HepG2 (cell line): ENCODE data around the gene NTM. TPM values are rescaled to one million over a fixed set of nuclear protein-coding genes. Genes with fewer than 3 reads are reported as not detected.

Experiments
- ATAC-seq: fragments of 200-7000 bp; cut with Tn5 transposase; 3 replicates; pipeline ENCODE4 v1.9.1; 2020; ENCODE audit warnings: mild to moderate bottlenecking, moderate library complexity
- BruUV-seq: library from RNA; stranded (reverse); fragments of 400-500 nt; replicated peaks from 2 replicates; lab custom pipeline; 2021; lab: Mats Ljungman, UMichigan
- CTCF ChIA-PET: fragments of 300-600 bp; formaldehyde crosslinking; extraction: SDS; loops from one replicate; lab custom pipeline; 2021; ENCODE audit warnings: low total read pairs, inconsistent platforms, low intra/inter-chr PET ratio; lab: Yijun Ruan, JAX
- POLR2A ChIA-PET: fragments of 350-600 bp; sonication (Branson Sonifier 250); formaldehyde crosslinking; loops from one replicate; lab custom pipeline; 2020; ENCODE audit warnings: antibody characterized with exemption, inconsistent platforms; lab: Yijun Ruan, JAX
- DNase-seq: peaks from one replicate; pipeline ENCODE4 v3.0.0-alpha.2; 2015; ENCODE audit warnings: low spot score
- FAIRE-seq: peaks from 3 replicates; lab custom pipeline; 2011; peaks lifted over from hg19 to GRCh38; lab: Jason Lieb, UNC
- H2AFZ ChIP-seq: one replicate; pipeline ENCODE4 v1.6.1; 2011; ENCODE audit warnings: low read length, inconsistent platforms
- H3K27ac ChIP-seq: fragments of 300-600 bp; 3 replicates; pipeline ENCODE4 v1.8.0; 2011; ENCODE audit warnings: mixed run types, mild to moderate bottlenecking, mixed read lengths, low read length, inconsistent platforms; ENCODE audit not compliant: insufficient read depth; ENCODE audit errors: extremely low read length
- H3K27me3 ChIP-seq, 2 experiments: fragments of 200-600 bp in 1 of 2; 2 replicates in 1 of 2; 3 replicates in 1 of 2; pipeline versions ENCODE4 v1.6.0 to v1.8.0; 2011; ENCODE audit warnings: low read length in 2 of 2, mild to moderate bottlenecking in 2 of 2, moderate library complexity in 2 of 2, inconsistent platforms in 1 of 2; ENCODE audit not compliant: insufficient read depth in 2 of 2, control insufficient read depth in 1 of 2
- H3K36me3 ChIP-seq, 2 experiments: fragments of 200-600 bp in 1 of 2; replicated peaks in 1 of 2; 2 replicates in 1 of 2; 3 replicates in 1 of 2; pipeline versions ENCODE4 v1.5.1 to v1.8.0; 2011; ENCODE audit warnings: low read length in 2 of 2, inconsistent platforms in 1 of 2; ENCODE audit not compliant: insufficient read depth in 2 of 2, control insufficient read depth in 1 of 2
- H3K4me1 ChIP-seq: 2 replicates; pipeline ENCODE4 v1.5.1; 2012; ENCODE audit warnings: low read length, inconsistent platforms; ENCODE audit not compliant: insufficient read depth
- H3K4me2 ChIP-seq: 2 replicates; pipeline ENCODE4 v1.6.0; 2011; ENCODE audit warnings: low read depth, low read length, inconsistent platforms
- H3K4me3 ChIP-seq, 3 experiments: fragments of 200-600 bp in 1 of 3; sonication (generic), shearing (Covaris generic) in 1 of 3; replicated peaks in 1 of 3; 2 replicates each; pipeline ENCODE4 v1.5.1; 2011 to 2016; ENCODE audit warnings: low read length in 3 of 3, inconsistent platforms in 2 of 3, low read depth in 2 of 3, mild to moderate bottlenecking in 2 of 3, control low read depth in 1 of 3, mixed read lengths in 1 of 3; ENCODE audit not compliant: insufficient read depth in 1 of 3
- H3K79me2 ChIP-seq: one replicate; pipeline ENCODE4 v1.6.1; 2011; ENCODE audit warnings: low read length, inconsistent platforms; ENCODE audit not compliant: insufficient read depth
- H3K9ac ChIP-seq: 2 replicates; pipeline ENCODE4 v1.6.0; 2011; ENCODE audit warnings: mild to moderate bottlenecking, low read depth, low read length, inconsistent platforms; ENCODE audit not compliant: insufficient read depth
- H3K9me3 ChIP-seq: 2 replicates; pipeline ENCODE4 v1.5.1; 2012; ENCODE audit warnings: mild to moderate bottlenecking, low read length
- H4K20me1 ChIP-seq: 2 replicates; pipeline ENCODE4 v1.6.0; 2011; ENCODE audit warnings: inconsistent platforms, mild to moderate bottlenecking, low read length, moderate library complexity; ENCODE audit not compliant: insufficient read depth
- FOXK2 ChIP-seq: fragments of 450-650 bp; IDR thresholded peaks from 2 replicates; pipeline ENCODE4 v1.6.1; 2016
- NFE2L2 ChIP-seq: fragments of 150-350 bp; IDR thresholded peaks from 2 replicates; pipeline ENCODE4 v1.6.1; 2014; ENCODE audit warnings: low read length
- ZFP36 ChIP-seq: fragments of 150-350 bp; IDR thresholded peaks from 2 replicates; pipeline ENCODE4 v1.6.1; 2018; ENCODE audit warnings: borderline replicate concordance, low read length, low read depth; ENCODE audit not compliant: partially characterized antibody
- ZNF816 ChIP-seq: sonication (generic); formaldehyde crosslinking; IDR thresholded peaks from 2 replicates; pipeline ENCODE4 v1.8.0; 2022; ENCODE audit warnings: missing genetic modification reagents, mild to moderate bottlenecking, borderline replicate concordance
- WGBS: methylation state at CpG from one replicate; pipeline ENCODE4 v1.1.6; 2017; ENCODE audit warnings: low lambda C conversion rate; 5-methylcytosine and 5-hydroxymethylcytosine counted together
- in situ Hi-C: cut with HindIII; loops from 2 replicates; pipeline ENCODE4 v1.10.0; 2017; ENCODE audit warnings: low pct_unique_long_range_greater_than_20kb; ENCODE audit not compliant: extremely low pct_ligation_motif_present
- intact Hi-C: fragments of 100-400 bp; cut with micrococcal nuclease; formaldehyde crosslinking; loops from one replicate; pipeline ENCODE4 v1.10.0; 2022; ENCODE audit not compliant: unreplicated experiment
- polyA plus RNA-seq, 8 experiments: library from polyadenylated mRNA; depleted of rRNA in 3 of 8; stranded (reverse) in 7 of 8; unstranded in 1 of 8; fragments of >200 nt; fragmentation: Illumina TruSeq in 4 of 8; extraction: Trizol in 4 of 8; gene quantifications; 2 replicates each; pipeline versions ENCODE4 v1.2.1 to v1.2.3, GENCODE V29; 2011 to 2016; ENCODE audit warnings: low read depth in 4 of 8, missing spikeins in 1 of 8, mixed read lengths in 1 of 8; ENCODE audit not compliant: insufficient read depth in 1 of 8
- total RNA-seq, 5 experiments: library from RNA; depleted of rRNA; stranded (reverse); fragments of >200 nt; fragmentation: Illumina TruSeq; extraction: Trizol; gene quantifications; 2 replicates each; pipeline ENCODE4 v1.2.3, GENCODE V29; 2016; ENCODE audit warnings: low read depth in 1 of 5
- TF ChIP-seq, protein P1 (sequence below): sonication (generic); formaldehyde crosslinking; IDR thresholded peaks from 2 replicates; pipeline ENCODE4 v1.4.0; 2020; ENCODE audit warnings: mild to moderate bottlenecking, missing genetic modification reagents
- TF ChIP-seq, protein P2 (sequence below): sonication (generic); formaldehyde crosslinking; IDR thresholded peaks from 2 replicates; pipeline ENCODE4 v1.4.0; 2020; ENCODE audit warnings: missing genetic modification reagents

Gene NTM
- total and polyA plus RNA-seq, 2 of the 13 experiments (the other 11 are each of a cell fraction or from before 2014, with no cell fraction given): not detected

DNA sequence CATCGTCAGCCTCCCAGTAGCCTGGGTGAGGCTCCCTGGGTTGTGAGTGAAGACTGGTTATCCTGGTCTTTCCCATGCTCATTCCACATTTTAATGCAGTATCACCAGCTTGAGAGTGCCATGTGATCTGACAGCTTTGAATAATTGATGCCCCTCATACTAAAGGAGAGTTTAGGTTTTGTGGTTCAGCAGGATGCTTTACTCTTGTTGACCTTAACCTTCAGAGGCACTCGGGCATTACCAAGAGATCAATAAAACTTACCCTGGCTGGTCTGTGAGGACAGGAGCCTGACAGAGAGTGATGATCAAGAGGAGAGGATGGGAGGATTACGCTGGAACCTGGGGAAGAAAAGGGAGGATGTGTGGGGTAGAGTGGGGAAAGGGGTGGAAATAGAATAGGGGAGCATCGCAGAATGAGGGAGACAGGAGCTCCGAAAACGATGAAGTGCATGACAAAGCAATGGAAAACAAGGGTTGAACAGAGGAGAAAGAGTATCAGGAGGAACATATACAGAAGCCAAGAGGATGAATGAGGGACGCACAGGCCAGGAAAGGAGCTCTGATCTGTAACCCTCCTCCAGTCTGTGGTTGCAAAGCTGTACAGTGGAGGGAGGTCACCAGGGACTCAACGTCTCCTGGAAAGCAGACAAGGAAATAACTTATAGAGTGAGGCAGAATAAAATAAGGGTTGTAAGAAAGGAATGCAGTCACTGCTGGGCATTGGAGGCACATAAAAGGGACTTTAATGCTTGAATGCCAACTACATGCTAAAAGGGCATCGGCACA lies 594.5 kb downstream of the NTM start (continued):
- TF ChIP-seq NFE2L2: no peak

DNA sequence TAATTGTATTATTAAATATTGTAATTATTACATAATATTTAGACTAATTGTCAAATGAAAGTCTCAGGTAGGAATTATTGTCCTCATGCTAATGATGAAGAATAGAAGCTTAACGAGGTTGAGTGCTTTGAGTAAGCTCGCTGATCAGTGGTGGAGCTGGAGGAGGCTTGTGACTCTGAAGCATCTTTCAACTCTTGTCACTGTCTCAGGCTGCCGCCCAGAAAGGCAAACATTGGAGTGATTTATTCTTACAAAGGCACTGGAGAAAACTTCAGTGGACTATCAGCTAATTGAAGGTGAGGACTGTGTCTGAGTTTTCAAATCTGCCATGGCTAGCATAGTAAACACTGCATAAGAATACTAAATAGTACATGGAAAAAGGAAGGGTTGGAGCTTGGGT lies 595.1 kb downstream of the NTM start:
- H3K27me3 ChIP-seq: peaks cover 0 to 1% of the 10 kb centered on the region in 2 experiments; a peak in 1 of 5 replicates
- TF ChIP-seq ZFP36 (no peak), ZNF816 (CRISPR knock-in tag) (no peak), FOXK2 (no peak)
- TF ChIP-seq, protein P1, sequence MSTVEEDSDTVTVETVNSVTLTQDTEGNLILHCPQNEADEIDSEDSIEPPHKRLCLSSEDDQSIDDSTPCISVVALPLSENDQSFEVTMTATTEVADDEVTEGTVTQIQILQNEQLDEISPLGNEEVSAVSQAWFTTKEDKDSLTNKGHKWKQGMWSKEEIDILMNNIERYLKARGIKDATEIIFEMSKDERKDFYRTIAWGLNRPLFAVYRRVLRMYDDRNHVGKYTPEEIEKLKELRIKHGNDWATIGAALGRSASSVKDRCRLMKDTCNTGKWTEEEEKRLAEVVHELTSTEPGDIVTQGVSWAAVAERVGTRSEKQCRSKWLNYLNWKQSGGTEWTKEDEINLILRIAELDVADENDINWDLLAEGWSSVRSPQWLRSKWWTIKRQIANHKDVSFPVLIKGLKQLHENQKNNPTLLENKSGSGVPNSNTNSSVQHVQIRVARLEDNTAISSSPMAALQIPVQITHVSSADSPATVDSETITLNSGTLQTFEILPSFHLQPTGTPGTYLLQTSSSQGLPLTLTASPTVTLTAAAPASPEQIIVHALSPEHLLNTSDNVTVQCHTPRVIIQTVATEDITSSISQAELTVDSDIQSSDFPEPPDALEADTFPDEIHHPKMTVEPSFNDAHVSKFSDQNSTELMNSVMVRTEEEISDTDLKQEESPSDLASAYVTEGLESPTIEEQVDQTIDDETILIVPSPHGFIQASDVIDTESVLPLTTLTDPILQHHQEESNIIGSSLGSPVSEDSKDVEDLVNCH (CRISPR knock-in tag): no peak
- TF ChIP-seq, protein P2, sequence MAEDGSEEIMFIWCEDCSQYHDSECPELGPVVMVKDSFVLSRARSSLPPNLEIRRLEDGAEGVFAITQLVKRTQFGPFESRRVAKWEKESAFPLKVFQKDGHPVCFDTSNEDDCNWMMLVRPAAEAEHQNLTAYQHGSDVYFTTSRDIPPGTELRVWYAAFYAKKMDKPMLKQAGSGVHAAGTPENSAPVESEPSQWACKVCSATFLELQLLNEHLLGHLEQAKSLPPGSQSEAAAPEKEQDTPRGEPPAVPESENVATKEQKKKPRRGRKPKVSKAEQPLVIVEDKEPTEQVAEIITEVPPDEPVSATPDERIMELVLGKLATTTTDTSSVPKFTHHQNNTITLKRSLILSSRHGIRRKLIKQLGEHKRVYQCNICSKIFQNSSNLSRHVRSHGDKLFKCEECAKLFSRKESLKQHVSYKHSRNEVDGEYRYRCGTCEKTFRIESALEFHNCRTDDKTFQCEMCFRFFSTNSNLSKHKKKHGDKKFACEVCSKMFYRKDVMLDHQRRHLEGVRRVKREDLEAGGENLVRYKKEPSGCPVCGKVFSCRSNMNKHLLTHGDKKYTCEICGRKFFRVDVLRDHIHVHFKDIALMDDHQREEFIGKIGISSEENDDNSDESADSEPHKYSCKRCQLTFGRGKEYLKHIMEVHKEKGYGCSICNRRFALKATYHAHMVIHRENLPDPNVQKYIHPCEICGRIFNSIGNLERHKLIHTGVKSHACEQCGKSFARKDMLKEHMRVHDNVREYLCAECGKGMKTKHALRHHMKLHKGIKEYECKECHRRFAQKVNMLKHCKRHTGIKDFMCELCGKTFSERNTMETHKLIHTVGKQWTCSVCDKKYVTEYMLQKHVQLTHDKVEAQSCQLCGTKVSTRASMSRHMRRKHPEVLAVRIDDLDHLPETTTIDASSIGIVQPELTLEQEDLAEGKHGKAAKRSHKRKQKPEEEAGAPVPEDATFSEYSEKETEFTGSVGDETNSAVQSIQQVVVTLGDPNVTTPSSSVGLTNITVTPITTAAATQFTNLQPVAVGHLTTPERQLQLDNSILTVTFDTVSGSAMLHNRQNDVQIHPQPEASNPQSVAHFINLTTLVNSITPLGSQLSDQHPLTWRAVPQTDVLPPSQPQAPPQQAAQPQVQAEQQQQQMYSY (CRISPR knock-in tag): no peak
- ATAC-seq (no peak), FAIRE-seq (no peak), DNase-seq (no peak)
- no TSS peak for BruUV-seq
- no peak overlapping the region for H3K4me2 ChIP-seq
- H4K20me1 ChIP-seq: no peaks in the 10 kb centered on the region
- no peaks in the 10 kb centered on the region for H3K9me3 ChIP-seq
- CTCF ChIA-PET: no interaction called here
- no peaks in the 10 kb centered on the region for H3K79me2 ChIP-seq
- in situ Hi-C loops: no loop called here
- H3K4me3 ChIP-seq: no peak overlapping the region
- intact Hi-C loops: no loop called here
- POLR2A ChIA-PET: no interaction called here
- H3K36me3 ChIP-seq: no peaks in the 10 kb centered on the region
- H3K4me1 ChIP-seq: no peaks in the 10 kb centered on the region
- 0% methylated on average over 3 of the region's 3 CpGs for WGBS
- no peak overlapping the region for H3K9ac ChIP-seq
- H2AFZ ChIP-seq: no peak overlapping the region
- H3K27ac ChIP-seq: no peak overlapping the region
